GM23338 (cell line): Measurements from ENCODE around the gene RAC2. TPM values are rescaled to one million over a fixed set of nuclear protein-coding genes. Genes with fewer than 3 reads are reported as not detected.

Experiments used
- ATAC-seq: fragments of 200-7000 bp; cut with Tn5 transposase; 3 replicates; pipeline ENCODE4 v1.9.1; 2020
- DNase-seq: peaks from one replicate; pipeline ENCODE4 v3.0.0-alpha.2; 2015; ENCODE audit warnings: low spot score
- H2AFZ ChIP-seq: fragments of 200-600 bp; sonication (generic); 2 replicates; pipeline ENCODE4 v1.8.0; 2016; ENCODE audit warnings: antibody characterized with exemption, mild to moderate bottlenecking, moderate library complexity
- H3F3A ChIP-seq: fragments of 200-600 bp; sonication (generic); replicated peaks from 2 replicates; pipeline ENCODE4 v1.8.0; 2017; ENCODE audit warnings: antibody characterized with exemption, mixed run types, low read depth
- H3K27ac ChIP-seq: fragments of 200-600 bp; sonication (generic); 2 replicates; pipeline ENCODE4 v1.6.1; 2016; ENCODE audit warnings: low read depth
- H3K27me3 ChIP-seq: fragments of 200-600 bp; sonication (generic); 2 replicates; pipeline ENCODE4 v1.8.0; 2016; ENCODE audit warnings: mild to moderate bottlenecking, mixed run types, moderate library complexity; ENCODE audit not compliant: insufficient read depth
- H3K36me3 ChIP-seq: fragments of 200-600 bp; sonication (generic); 2 replicates; pipeline ENCODE4 v1.8.0; 2016; ENCODE audit warnings: mild to moderate bottlenecking; ENCODE audit not compliant: insufficient read depth
- H3K4me1 ChIP-seq: fragments of 200-600 bp; sonication (generic); 2 replicates; pipeline ENCODE4 v1.8.0; 2016; ENCODE audit warnings: mild to moderate bottlenecking, moderate library complexity; ENCODE audit not compliant: insufficient read depth
- H3K4me2 ChIP-seq: fragments of 200-600 bp; sonication (generic); 2 replicates; pipeline ENCODE4 v1.7.1; 2017; ENCODE audit warnings: mixed run types
- H3K4me3 ChIP-seq: fragments of 200-600 bp; sonication (generic); 2 replicates; pipeline ENCODE4 v1.6.1; 2016; ENCODE audit warnings: mixed run types
- H3K79me2 ChIP-seq: fragments of 200-600 bp; sonication (generic); replicated peaks from 2 replicates; pipeline ENCODE4 v1.8.0; 2017; ENCODE audit warnings: mild to moderate bottlenecking; ENCODE audit not compliant: insufficient read depth
- H3K9me2 ChIP-seq: fragments of 200-600 bp; sonication (generic); 2 replicates; pipeline ENCODE4 v1.8.0; 2017; ENCODE audit not compliant: insufficient read depth
- H4K20me1 ChIP-seq: fragments of 200-600 bp; sonication (generic); replicated peaks from 2 replicates; pipeline ENCODE4 v1.8.0; 2017; ENCODE audit warnings: mild to moderate bottlenecking; ENCODE audit not compliant: insufficient read depth
- H3K27ac Mint-ChIP-seq: 2 replicates; pipeline ENCODE4 v1.8.0; 2020; ENCODE audit warnings: inconsistent platforms, mild to moderate bottlenecking, moderate library complexity, mixed read lengths
- H3K27me3 Mint-ChIP-seq: 3 replicates; pipeline ENCODE4 v1.8.0; 2022; ENCODE audit warnings: low read depth, mild to moderate bottlenecking, moderate library complexity, mixed read lengths, inconsistent platforms; ENCODE audit not compliant: insufficient read depth, poor library complexity
- H3K36me3 Mint-ChIP-seq: 3 replicates; pipeline ENCODE4 v1.8.0; 2021; ENCODE audit warnings: low read depth, mild to moderate bottlenecking, inconsistent platforms, moderate library complexity, mixed read lengths
- H3K4me1 Mint-ChIP-seq: 3 replicates; pipeline ENCODE4 v1.8.0; 2020; ENCODE audit warnings: mild to moderate bottlenecking, inconsistent platforms, mixed read lengths
- H3K4me3 Mint-ChIP-seq: 3 replicates; pipeline ENCODE4 v1.8.0; 2021; ENCODE audit warnings: moderate library complexity, mild to moderate bottlenecking, inconsistent platforms, mixed read lengths
- H3K9me3 Mint-ChIP-seq: 3 replicates; pipeline ENCODE4 v1.8.0; 2020; ENCODE audit warnings: moderate library complexity, mild to moderate bottlenecking, inconsistent platforms, mixed read lengths
- CREB1 ChIP-seq: fragments of 250-450 bp; sonication (Bioruptor Pico); IDR thresholded peaks from 2 replicates; pipeline ENCODE4 v1.5.0; 2020; ENCODE audit warnings: low read depth, mild to moderate bottlenecking, moderate library complexity
- ETS1 ChIP-seq: IDR thresholded peaks from 2 replicates; pipeline ENCODE4 v1.6.1; 2016; ENCODE audit warnings: antibody characterized with exemption
- EZH2 ChIP-seq: fragments of 200-600 bp; sonication (generic); IDR thresholded peaks from one replicate; pipeline ENCODE4 v1.8.0; 2017; ENCODE audit warnings: antibody characterized with exemption, mild to moderate bottlenecking, low read depth; ENCODE audit not compliant: unreplicated experiment
- EZH2phosphoT487 ChIP-seq: fragments of 200-600 bp; sonication (generic); IDR thresholded peaks from one replicate; pipeline ENCODE4 v1.8.1; 2018; ENCODE audit warnings: antibody characterized with exemption; ENCODE audit not compliant: unreplicated experiment
- JUNB ChIP-seq: IDR thresholded peaks from one replicate; pipeline ENCODE4 v1.6.1; 2016; ENCODE audit warnings: antibody characterized with exemption; ENCODE audit not compliant: unreplicated experiment
- NANOG ChIP-seq: IDR thresholded peaks from 2 replicates; pipeline ENCODE4 v1.6.1; 2016; ENCODE audit warnings: antibody characterized with exemption, borderline replicate concordance
- POLR2AphosphoS5 ChIP-seq: IDR thresholded peaks from 2 replicates; pipeline ENCODE4 v1.6.1; 2016; ENCODE audit warnings: antibody characterized with exemption, low read depth
- STAT1 ChIP-seq: IDR thresholded peaks from one replicate; pipeline ENCODE4 v1.6.1; 2016; ENCODE audit warnings: antibody characterized with exemption; ENCODE audit not compliant: unreplicated experiment
- ZNF114 ChIP-seq: fragments of 250-450 bp; sonication (Bioruptor Pico); IDR thresholded peaks from 2 replicates; pipeline ENCODE4 v1.5.0; 2020; ENCODE audit warnings: mild to moderate bottlenecking, moderate library complexity
- ZNF331 ChIP-seq: fragments of 250-450 bp; sonication (Bioruptor Pico); IDR thresholded peaks from 2 replicates; pipeline ENCODE4 v1.5.0; 2020; ENCODE audit warnings: low read depth, mild to moderate bottlenecking, moderate library complexity
- ZNF462 ChIP-seq: fragments of 250-450 bp; sonication (Bioruptor Pico); IDR thresholded peaks from 2 replicates; pipeline ENCODE4 v1.5.0; 2020; ENCODE audit warnings: mild to moderate bottlenecking, moderate library complexity
- polyA plus RNA-seq: library from polyadenylated mRNA; unstranded; fragments of >200 nt; fragmentation: Nextera tagmentation; extraction: Ambion mirVana; gene quantifications from 2 replicates; pipeline ENCODE4 v1.2.1, GENCODE V29; 2016
- total RNA-seq: library from RNA; depleted of rRNA; stranded (reverse); fragments of >200 nt; shearing (Covaris generic); gene quantifications from 2 replicates; pipeline ENCODE4 v1.2.3, GENCODE V29; 2014
- TF ChIP-seq, protein P1 (sequence below): IDR thresholded peaks from one replicate; pipeline ENCODE4 v1.6.1; 2018; ENCODE audit warnings: antibody characterized with exemption; ENCODE audit not compliant: unreplicated experiment
- TF ChIP-seq, protein P2 (sequence below), 2 experiments: fragments of 200-600 bp in 1 of 2; sonication (generic) in 1 of 2; conservative IDR thresholded peaks; 2 replicates each; pipeline versions ENCODE4 v1.5.1 to v1.6.1; 2016 to 2017; ENCODE audit warnings: antibody characterized with exemption in 2 of 2, low read depth in 2 of 2, mild to moderate bottlenecking in 2 of 2, moderate library complexity in 1 of 2

RAC2 gene
- total and polyA plus RNA-seq, 2 experiments from 2014 or later, result 2.4 to 2.7 TPM

GRCh38 chr22:37292641-37293040, 48.6 kb upstream of the RAC2 start:
- ATAC-seq, result no peak
- no peaks in the 10 kb centered on the region for H3K79me2 ChIP-seq
- H3K4me1 Mint-ChIP-seq, result peaks cover 8% of the 10 kb centered on the region; the same call in 2 of the 3 replicates
- no peak overlapping the region for H3K4me3 ChIP-seq
- H3K36me3 Mint-ChIP-seq, result no peaks in the 10 kb centered on the region
- H3K9me3 Mint-ChIP-seq, result peaks cover 4% of the 10 kb centered on the region; the same call in 1 of the 3 replicates
- H3K27ac ChIP-seq, result no peak overlapping the region
- no peaks in the 10 kb centered on the region for H4K20me1 ChIP-seq
- no peak overlapping the region for H3K27ac Mint-ChIP-seq
- no peaks in the 10 kb centered on the region for H3K9me2 ChIP-seq
- no peaks in the 10 kb centered on the region for H3K36me3 ChIP-seq
- H3K4me2 ChIP-seq, result no peak overlapping the region
- TF ChIP-seq, protein P1, sequence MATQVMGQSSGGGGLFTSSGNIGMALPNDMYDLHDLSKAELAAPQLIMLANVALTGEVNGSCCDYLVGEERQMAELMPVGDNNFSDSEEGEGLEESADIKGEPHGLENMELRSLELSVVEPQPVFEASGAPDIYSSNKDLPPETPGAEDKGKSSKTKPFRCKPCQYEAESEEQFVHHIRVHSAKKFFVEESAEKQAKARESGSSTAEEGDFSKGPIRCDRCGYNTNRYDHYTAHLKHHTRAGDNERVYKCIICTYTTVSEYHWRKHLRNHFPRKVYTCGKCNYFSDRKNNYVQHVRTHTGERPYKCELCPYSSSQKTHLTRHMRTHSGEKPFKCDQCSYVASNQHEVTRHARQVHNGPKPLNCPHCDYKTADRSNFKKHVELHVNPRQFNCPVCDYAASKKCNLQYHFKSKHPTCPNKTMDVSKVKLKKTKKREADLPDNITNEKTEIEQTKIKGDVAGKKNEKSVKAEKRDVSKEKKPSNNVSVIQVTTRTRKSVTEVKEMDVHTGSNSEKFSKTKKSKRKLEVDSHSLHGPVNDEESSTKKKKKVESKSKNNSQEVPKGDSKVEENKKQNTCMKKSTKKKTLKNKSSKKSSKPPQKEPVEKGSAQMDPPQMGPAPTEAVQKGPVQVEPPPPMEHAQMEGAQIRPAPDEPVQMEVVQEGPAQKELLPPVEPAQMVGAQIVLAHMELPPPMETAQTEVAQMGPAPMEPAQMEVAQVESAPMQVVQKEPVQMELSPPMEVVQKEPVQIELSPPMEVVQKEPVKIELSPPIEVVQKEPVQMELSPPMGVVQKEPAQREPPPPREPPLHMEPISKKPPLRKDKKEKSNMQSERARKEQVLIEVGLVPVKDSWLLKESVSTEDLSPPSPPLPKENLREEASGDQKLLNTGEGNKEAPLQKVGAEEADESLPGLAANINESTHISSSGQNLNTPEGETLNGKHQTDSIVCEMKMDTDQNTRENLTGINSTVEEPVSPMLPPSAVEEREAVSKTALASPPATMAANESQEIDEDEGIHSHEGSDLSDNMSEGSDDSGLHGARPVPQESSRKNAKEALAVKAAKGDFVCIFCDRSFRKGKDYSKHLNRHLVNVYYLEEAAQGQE, result no peak
- TF ChIP-seq STAT1 (no peak), ZNF114 (no peak), ZNF331 (CRISPR knock-in tag) (no peak), ETS1 (no peak), ZNF462 (CRISPR knock-in tag) (no peak), NANOG (no peak), POLR2AphosphoS5 (no peak), JUNB (no peak), EZH2 (no peak), CREB1 (CRISPR knock-in tag) (no peak), EZH2phosphoT487 (no peak)
- TF ChIP-seq, protein P2, sequence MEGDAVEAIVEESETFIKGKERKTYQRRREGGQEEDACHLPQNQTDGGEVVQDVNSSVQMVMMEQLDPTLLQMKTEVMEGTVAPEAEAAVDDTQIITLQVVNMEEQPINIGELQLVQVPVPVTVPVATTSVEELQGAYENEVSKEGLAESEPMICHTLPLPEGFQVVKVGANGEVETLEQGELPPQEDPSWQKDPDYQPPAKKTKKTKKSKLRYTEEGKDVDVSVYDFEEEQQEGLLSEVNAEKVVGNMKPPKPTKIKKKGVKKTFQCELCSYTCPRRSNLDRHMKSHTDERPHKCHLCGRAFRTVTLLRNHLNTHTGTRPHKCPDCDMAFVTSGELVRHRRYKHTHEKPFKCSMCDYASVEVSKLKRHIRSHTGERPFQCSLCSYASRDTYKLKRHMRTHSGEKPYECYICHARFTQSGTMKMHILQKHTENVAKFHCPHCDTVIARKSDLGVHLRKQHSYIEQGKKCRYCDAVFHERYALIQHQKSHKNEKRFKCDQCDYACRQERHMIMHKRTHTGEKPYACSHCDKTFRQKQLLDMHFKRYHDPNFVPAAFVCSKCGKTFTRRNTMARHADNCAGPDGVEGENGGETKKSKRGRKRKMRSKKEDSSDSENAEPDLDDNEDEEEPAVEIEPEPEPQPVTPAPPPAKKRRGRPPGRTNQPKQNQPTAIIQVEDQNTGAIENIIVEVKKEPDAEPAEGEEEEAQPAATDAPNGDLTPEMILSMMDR (conservative IDR thresholded peaks at IDR 0.05; ENCODE audit: low read depth in 2 of 2), result no peak
- H3K4me3 Mint-ChIP-seq, result no peak overlapping the region
- H2AFZ ChIP-seq, result no peak overlapping the region
- H3K27me3 ChIP-seq, result no peaks in the 10 kb centered on the region
- H3F3A ChIP-seq, result no peaks in the 10 kb centered on the region
- DNase-seq, result no peak
- no peaks in the 10 kb centered on the region for H3K4me1 ChIP-seq
- H3K27me3 Mint-ChIP-seq, result peaks cover 10% of the 10 kb centered on the region
